ENCODE data around the gene MUL1. TPM values are rescaled to one million over a fixed set of nuclear protein-coding genes. Genes with fewer than 3 reads are reported as not detected.
A peak's percentile ranks its signal among the peaks of the same experiment; 100 is the strongest.

MUL1 gene
- total and polyA plus RNA-seq, 2 of the 4 experiments (the other 2 are of a cell fraction): 20.7 to 21.1 TPM

DNA sequence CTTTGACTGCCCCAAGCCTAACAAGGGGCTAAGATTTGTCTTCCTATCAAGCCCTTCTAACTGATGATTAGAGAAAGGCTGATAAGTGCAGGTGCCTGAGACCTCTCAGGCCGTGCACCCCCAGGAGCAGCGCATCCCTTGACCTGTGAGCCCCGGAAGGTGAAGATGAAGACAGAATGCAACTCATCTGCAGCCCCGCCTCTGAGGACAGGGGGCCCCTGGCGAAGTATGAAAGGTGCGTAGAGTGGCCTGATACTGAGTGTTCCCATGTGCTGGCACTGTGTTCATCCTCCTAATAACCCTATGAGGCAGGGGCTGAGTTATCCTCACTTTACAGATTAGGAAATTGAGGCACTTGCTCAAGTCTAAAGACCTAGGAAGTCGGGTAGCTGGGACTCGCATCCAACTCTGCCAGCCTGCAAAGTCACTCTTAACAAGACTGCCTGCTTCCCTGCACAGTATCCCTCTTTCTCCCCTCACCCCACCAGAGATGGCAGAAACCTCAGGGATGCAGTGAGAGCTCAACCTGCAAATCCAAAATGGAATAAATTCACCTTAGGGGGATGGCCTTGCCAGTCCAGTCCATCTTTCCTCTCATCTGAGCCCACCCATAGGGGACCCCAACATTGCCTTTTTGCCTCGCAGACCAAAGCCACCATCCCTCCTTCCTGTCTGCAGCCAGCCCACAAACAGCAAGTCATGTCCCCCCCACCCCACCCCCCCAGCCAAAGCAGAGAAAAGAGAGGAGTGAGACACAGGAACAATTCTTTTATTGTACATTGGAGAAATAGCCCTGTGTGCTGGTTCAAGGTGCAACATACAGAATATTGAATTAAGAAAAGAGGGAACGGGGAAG is 26.1 kb downstream of the MUL1 start:
- Histone ChIP-seq H2BK5ac (ENCODE audit: low read depth, low read length, poor library complexity, severe bottlenecking) (peak overlapping the region; percentile 80), H2BK120ac (ENCODE audit: low read depth, low read length) (peak overlapping the region; percentile 78), H3K36me3 (ENCODE audit: control insufficient read depth, insufficient read depth, low read length) (peaks cover 12% of the 10 kb centered on the region; the same call in 1 of the 2 replicates), H3K4me2 (ENCODE audit: low read depth, low read length) (peak overlapping the region; percentile 63), H2BK20ac (ENCODE audit: low read depth, low read length) (peak overlapping the region; percentile 47), H3K27ac (ENCODE audit: insufficient read depth, low read length) (peak overlapping the region; percentile 89), H3K9ac (ENCODE audit: low read depth, low read length) (peak overlapping the region; percentile 31), H3K56ac (ENCODE audit: extremely low read depth, insufficient read depth, low read length) (peak overlapping the region; percentile 42; the same call in 1 of the 2 replicates), H3K9me1 (ENCODE audit: insufficient read depth, low read length) (peaks cover 35% of the 10 kb centered on the region), H3K4ac (ENCODE audit: low read depth, low read length) (peak overlapping the region; percentile 86), H3K27me3 (ENCODE audit: control insufficient read depth, insufficient read depth, low read length) (no peaks in the 10 kb centered on the region), H3K4me3 (ENCODE audit: insufficient read depth, low read depth, low read length) (no peak overlapping the region), H2AK5ac (ENCODE audit: low read depth, low read length) (peak overlapping the region; percentile 16), H3K4me1 (ENCODE audit: control insufficient read depth, insufficient read depth, low read length) (peaks cover 42% of the 10 kb centered on the region), H2AK9ac (replicated peaks; ENCODE audit: low read depth, low read length, poor library complexity) (peak overlapping the region; percentile 61), H4K20me1 (ENCODE audit: insufficient read depth, low read length) (peaks cover 29% of the 10 kb centered on the region), H4K91ac (ENCODE audit: insufficient read depth, low read depth, low read length) (peak overlapping the region; percentile 79), H4K8ac (ENCODE audit: low read depth in 2 of 2, low read length in 2 of 2) (peak overlapping the region; percentile 77 to 84), H4K5ac (ENCODE audit: low read depth, low read length) (peak overlapping the region; percentile 94), H3K9me3 (ENCODE audit: control insufficient read depth, insufficient read depth, low read length) (no peaks in the 10 kb centered on the region), H3K18ac (ENCODE audit: low read depth, low read length) (peak overlapping the region; percentile 92), H2BK15ac (ENCODE audit: low read depth, low read length) (peak overlapping the region; percentile 83; the same call in 2 of the 3 replicates), H3K14ac (replicated peaks; ENCODE audit: low read depth, low read length) (peak overlapping the region; percentile 16), H2AFZ (replicated peaks; ENCODE audit: low read length, poor library complexity) (no peak overlapping the region), H3K23ac (ENCODE audit: low read depth, low read length) (peak overlapping the region; percentile 44), H3K79me1 (ENCODE audit: low read depth in 1 of 2, low read length in 2 of 2) (peaks cover 12 to 57% of the 10 kb centered on the region in 2 experiments)
- CTCF ChIA-PET: interaction anchor here (0.9 to 1.0 kb wide), 2 partner anchors 55 to 120 kb away, joined by 3 read pairs; no protein-coding TSS in a partner anchor
- POLR2A ChIA-PET (ENCODE audit: unreplicated experiment): interaction anchor here (0.9 kb wide), 1 partner anchor 120 kb away, joined by 4 read pairs; no protein-coding TSS in a partner anchor
- TF ChIP-seq SMC3 (IDR thresholded peaks at IDR 0.05; ENCODE audit: low read depth, low read length): no peak
- no peak for TF ChIP-seq CHD1 (IDR thresholded peaks at IDR 0.05; ENCODE audit: low read depth, low read length)
- no peak for TF ChIP-seq POLR2A (IDR thresholded peaks at IDR 0.05; ENCODE audit: low read depth, low read length)
- TF ChIP-seq NFE2L2 (IDR thresholded peaks at IDR 0.05; ENCODE audit: low read depth, low read length): no peak
- no peak for TF ChIP-seq MAZ (IDR thresholded peaks at IDR 0.05; ENCODE audit: borderline replicate concordance, low read depth, low read length)
- TF ChIP-seq BHLHE40 (IDR thresholded peaks at IDR 0.05; ENCODE audit: low read depth, low read length): no peak
- TF ChIP-seq MAFK (IDR thresholded peaks at IDR 0.05; ENCODE audit: low read depth, low read length): no peak
- no peak for TF ChIP-seq RFX5 (IDR thresholded peaks at IDR 0.05; ENCODE audit: low read depth, low read length)
- no peak for TF ChIP-seq RCOR1 (IDR thresholded peaks at IDR 0.05; ENCODE audit: insufficient replicate concordance, low read length)
- TF ChIP-seq, protein P1, sequence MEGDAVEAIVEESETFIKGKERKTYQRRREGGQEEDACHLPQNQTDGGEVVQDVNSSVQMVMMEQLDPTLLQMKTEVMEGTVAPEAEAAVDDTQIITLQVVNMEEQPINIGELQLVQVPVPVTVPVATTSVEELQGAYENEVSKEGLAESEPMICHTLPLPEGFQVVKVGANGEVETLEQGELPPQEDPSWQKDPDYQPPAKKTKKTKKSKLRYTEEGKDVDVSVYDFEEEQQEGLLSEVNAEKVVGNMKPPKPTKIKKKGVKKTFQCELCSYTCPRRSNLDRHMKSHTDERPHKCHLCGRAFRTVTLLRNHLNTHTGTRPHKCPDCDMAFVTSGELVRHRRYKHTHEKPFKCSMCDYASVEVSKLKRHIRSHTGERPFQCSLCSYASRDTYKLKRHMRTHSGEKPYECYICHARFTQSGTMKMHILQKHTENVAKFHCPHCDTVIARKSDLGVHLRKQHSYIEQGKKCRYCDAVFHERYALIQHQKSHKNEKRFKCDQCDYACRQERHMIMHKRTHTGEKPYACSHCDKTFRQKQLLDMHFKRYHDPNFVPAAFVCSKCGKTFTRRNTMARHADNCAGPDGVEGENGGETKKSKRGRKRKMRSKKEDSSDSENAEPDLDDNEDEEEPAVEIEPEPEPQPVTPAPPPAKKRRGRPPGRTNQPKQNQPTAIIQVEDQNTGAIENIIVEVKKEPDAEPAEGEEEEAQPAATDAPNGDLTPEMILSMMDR (conservative IDR thresholded peaks at IDR 0.05; ENCODE audit: low read depth, low read length): no peak
- TF ChIP-seq, protein P2, sequence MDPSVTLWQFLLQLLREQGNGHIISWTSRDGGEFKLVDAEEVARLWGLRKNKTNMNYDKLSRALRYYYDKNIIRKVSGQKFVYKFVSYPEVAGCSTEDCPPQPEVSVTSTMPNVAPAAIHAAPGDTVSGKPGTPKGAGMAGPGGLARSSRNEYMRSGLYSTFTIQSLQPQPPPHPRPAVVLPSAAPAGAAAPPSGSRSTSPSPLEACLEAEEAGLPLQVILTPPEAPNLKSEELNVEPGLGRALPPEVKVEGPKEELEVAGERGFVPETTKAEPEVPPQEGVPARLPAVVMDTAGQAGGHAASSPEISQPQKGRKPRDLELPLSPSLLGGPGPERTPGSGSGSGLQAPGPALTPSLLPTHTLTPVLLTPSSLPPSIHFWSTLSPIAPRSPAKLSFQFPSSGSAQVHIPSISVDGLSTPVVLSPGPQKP (IDR thresholded peaks at IDR 0.05; ENCODE audit: borderline replicate concordance, low read depth, low read length): no peak
- TF ChIP-seq CEBPB (IDR thresholded peaks at IDR 0.05; ENCODE audit: low read depth, low read length): no peak
- TF ChIP-seq USF2 (IDR thresholded peaks at IDR 0.05; ENCODE audit: low read depth, low read length): no peak
- TF ChIP-seq RAD21 (IDR thresholded peaks at IDR 0.05; ENCODE audit: low read length): no peak
- in situ Hi-C loops (cut with MboI; ENCODE audit: low sequenced_read_pairs) (no loop called here), intact Hi-C loops (cut with micrococcal nuclease) (loop anchor here (5.0 kb wide), 1 partner anchor 55 kb away; no protein-coding TSS in a partner anchor), dilution Hi-C loops (cut with HindIII; ENCODE audit: low sequenced_read_pairs, unreplicated experiment) (no loop called here)
- DNase-seq: no peak
- no TSS peak for BruUV-seq (replicated peaks)
- WGBS, 2 experiments (ENCODE audit: extremely low coverage in 2 of 2, insufficient read length in 1 of 2): 56% methylated on average over 8 of the region's 10 CpGs; no CpG with 5 or more reads in 1 of the 2 experiments
- ATAC-seq (ENCODE audit: low read depth): no peak

Measured in IMR-90 (cell line).